Measurements from ENCODE around the gene FAM53A.

FAM53A gene

DNA sequence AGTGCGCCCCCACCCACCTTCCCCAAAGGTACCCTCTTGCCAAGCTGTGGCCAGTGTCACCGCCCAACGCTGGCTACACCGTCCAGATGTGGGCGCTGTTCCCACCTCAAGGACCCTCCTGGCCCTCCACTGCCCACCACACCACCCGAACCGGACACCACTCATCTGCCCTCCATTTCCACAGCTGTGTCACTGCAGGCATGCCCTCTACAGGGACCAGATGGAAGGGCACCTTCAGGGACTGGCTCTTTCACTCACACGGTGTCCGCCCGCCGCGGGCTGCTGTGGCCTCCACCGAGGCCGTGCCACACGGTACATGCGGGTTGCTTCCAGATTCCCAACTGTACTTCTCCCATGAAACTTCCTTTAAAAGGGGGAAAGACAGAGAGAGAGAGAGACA lies 87.7 kb downstream of the FAM53A start:
- TF ChIP-seq, protein P1, sequence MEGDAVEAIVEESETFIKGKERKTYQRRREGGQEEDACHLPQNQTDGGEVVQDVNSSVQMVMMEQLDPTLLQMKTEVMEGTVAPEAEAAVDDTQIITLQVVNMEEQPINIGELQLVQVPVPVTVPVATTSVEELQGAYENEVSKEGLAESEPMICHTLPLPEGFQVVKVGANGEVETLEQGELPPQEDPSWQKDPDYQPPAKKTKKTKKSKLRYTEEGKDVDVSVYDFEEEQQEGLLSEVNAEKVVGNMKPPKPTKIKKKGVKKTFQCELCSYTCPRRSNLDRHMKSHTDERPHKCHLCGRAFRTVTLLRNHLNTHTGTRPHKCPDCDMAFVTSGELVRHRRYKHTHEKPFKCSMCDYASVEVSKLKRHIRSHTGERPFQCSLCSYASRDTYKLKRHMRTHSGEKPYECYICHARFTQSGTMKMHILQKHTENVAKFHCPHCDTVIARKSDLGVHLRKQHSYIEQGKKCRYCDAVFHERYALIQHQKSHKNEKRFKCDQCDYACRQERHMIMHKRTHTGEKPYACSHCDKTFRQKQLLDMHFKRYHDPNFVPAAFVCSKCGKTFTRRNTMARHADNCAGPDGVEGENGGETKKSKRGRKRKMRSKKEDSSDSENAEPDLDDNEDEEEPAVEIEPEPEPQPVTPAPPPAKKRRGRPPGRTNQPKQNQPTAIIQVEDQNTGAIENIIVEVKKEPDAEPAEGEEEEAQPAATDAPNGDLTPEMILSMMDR (IDR thresholded peaks at IDR 0.05; ENCODE audit: low read depth, low read length), result no peak

GRCh38 chr4:1595789-1596325 lies 88.3 kb downstream of the FAM53A start:
- TF ChIP-seq, protein P1 (IDR thresholded peaks at IDR 0.05; ENCODE audit: low read depth, low read length), result no peak
- no peak overlapping the region for H3K4me3 ChIP-seq (ENCODE audit: low read depth, low read length)

More for the DNA sequence above, 87.7 kb downstream of the FAM53A start:
- no peak overlapping the region for H3K4me3 ChIP-seq (ENCODE audit: low read depth, low read length)

GRCh38 chr4:1594871-1595788 lies 89.0 kb downstream of the FAM53A start:
- TF ChIP-seq, protein P1 (IDR thresholded peaks at IDR 0.05; ENCODE audit: low read depth, low read length), result no peak
- no peak overlapping the region for H3K4me3 ChIP-seq (ENCODE audit: low read depth, low read length)

GRCh38 chr4:1593881-1594345 lies 90.2 kb downstream of the FAM53A start:
- H3K4me3 ChIP-seq (ENCODE audit: low read depth, low read length), result no peak overlapping the region
- TF ChIP-seq, protein P1 (IDR thresholded peaks at IDR 0.05; ENCODE audit: low read depth, low read length), result no peak

DNA sequence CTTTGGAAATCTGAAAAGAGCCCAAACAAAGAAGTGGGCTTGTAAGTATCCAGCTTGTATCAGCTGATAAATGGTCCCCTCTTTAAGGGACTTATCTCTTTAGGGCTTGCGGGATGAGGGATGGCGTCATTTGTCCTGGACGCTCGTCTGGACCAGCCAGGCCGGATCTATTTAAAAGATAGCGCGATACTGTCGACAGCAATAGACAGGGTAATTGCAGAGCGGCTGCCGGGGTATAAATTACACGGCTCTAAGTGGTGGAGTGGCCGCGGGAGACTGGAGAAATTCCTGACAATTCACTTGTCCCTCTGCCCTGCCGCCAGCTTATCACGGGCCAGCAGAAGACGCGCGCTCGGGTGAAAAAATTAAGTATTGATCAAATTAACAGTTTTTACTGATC lies 90.7 kb downstream of the FAM53A start:
- TF ChIP-seq, protein P1 (IDR thresholded peaks at IDR 0.05; ENCODE audit: low read depth, low read length), result no peak
- no peak overlapping the region for H3K4me3 ChIP-seq (ENCODE audit: low read depth, low read length)

- H3K4me3 ChIP-seq (ENCODE audit: low read depth, low read length), result no peak overlapping the region
- TF ChIP-seq, protein P1 (IDR thresholded peaks at IDR 0.05; ENCODE audit: low read depth, low read length), result no peak
Measured at GRCh38 chr4:1592709-1593417, 91.2 kb downstream of the FAM53A start.
